ENCODE results near the gene ELAPOR1.

- TF ChIP-seq POLR2A (IDR thresholded peaks at IDR 0.05; ENCODE audit: low read depth, low read length): no peak
- no peak for TF ChIP-seq TAF1 (IDR thresholded peaks at IDR 0.05; ENCODE audit: low read depth, low read length)
- no peak for TF ChIP-seq POLR2AphosphoS5 (IDR thresholded peaks at IDR 0.05; ENCODE audit: low read depth, low read length)
- TF ChIP-seq PAX5 (IDR thresholded peaks at IDR 0.05; ENCODE audit: insufficient read depth, low read length, severe bottlenecking): peak; percentile 100
- TF ChIP-seq SPI1 (IDR thresholded peaks at IDR 0.05; ENCODE audit: low read depth, low read length): no peak
- no peak for TF ChIP-seq POU2F2 (IDR thresholded peaks at IDR 0.05; ENCODE audit: low read depth, low read length)
Observed at GRCh38 chr1:109112652-109113285, 1.1 kb upstream of the ELAPOR1 start.
